ENCODE results near the gene OAT.

The OAT gene

GRCh38 chr10:124354411-124355382, 64.0 kb downstream of the OAT start:
- no peak for DNase-seq (ENCODE audit: low read depth in 2 of 2, low spot score in 1 of 2)

GRCh38 chr10:124353896-124354295, 64.8 kb downstream of the OAT start:
- no peak for DNase-seq (ENCODE audit: low read depth in 2 of 2, low spot score in 1 of 2)

GRCh38 chr10:124353091-124353815, 65.5 kb downstream of the OAT start:
- DNase-seq (ENCODE audit: low read depth in 2 of 2, low spot score in 1 of 2) = no peak

- no peak for DNase-seq (ENCODE audit: low read depth in 2 of 2, low spot score in 1 of 2)
Measured at GRCh38 chr10:124351481-124352220, 67.1 kb downstream of the OAT start.

GRCh38 chr10:124350806-124351205, 67.9 kb downstream of the OAT start:
- no peak for DNase-seq (ENCODE audit: low read depth in 2 of 2, low spot score in 1 of 2)

GRCh38 chr10:124349996-124350280, 68.8 kb downstream of the OAT start:
- no peak for DNase-seq (ENCODE audit: low read depth in 2 of 2, low spot score in 1 of 2)

- no peak for DNase-seq (ENCODE audit: low read depth in 2 of 2, low spot score in 1 of 2)
Measured at GRCh38 chr10:124349231-124349995, 69.3 kb downstream of the OAT start.

GRCh38 chr10:124348801-124349200, 69.9 kb downstream of the OAT start:
- no peak for DNase-seq (ENCODE audit: low read depth in 2 of 2, low spot score in 1 of 2)

- DNase-seq (ENCODE audit: low read depth in 2 of 2, low spot score in 1 of 2) = no peak
Measured at GRCh38 chr10:124347956-124348355, 70.8 kb downstream of the OAT start.

Measured in stimulated activated CD8-positive, alpha-beta memory T cell treated with anti-CD3 and anti-CD28 coated beads, Interleukin-4, amount 100 ng/mL, for 4 hours (primary cell).